Measurements from ENCODE around the gene BICRAL.

DNA sequence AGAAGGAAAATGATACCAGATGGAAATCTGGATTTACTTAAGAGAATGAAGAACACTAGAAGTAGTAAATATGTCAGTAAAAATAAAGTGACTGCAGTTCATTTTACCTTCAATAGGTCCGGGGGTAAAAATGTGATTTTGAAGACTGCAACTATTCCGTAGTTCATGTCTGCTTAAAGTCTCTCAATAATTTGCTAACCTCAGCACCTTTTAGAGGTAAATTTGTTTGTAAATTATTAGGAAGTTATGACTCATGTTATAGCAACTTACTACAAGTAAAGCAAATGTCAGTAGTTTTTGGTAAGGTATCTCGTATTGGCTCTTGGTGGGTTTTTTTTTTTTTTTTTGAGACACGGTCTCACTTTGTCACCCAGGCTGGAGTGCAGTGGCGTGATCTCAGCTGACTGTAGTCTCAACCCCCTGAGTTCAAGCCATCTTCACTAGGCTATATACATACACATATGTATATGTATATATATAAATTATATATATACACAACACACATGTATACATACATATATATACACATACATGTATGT lies 32.1 kb downstream of the BICRAL start:
- TF ChIP-seq, protein P1, sequence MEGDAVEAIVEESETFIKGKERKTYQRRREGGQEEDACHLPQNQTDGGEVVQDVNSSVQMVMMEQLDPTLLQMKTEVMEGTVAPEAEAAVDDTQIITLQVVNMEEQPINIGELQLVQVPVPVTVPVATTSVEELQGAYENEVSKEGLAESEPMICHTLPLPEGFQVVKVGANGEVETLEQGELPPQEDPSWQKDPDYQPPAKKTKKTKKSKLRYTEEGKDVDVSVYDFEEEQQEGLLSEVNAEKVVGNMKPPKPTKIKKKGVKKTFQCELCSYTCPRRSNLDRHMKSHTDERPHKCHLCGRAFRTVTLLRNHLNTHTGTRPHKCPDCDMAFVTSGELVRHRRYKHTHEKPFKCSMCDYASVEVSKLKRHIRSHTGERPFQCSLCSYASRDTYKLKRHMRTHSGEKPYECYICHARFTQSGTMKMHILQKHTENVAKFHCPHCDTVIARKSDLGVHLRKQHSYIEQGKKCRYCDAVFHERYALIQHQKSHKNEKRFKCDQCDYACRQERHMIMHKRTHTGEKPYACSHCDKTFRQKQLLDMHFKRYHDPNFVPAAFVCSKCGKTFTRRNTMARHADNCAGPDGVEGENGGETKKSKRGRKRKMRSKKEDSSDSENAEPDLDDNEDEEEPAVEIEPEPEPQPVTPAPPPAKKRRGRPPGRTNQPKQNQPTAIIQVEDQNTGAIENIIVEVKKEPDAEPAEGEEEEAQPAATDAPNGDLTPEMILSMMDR (IDR thresholded peaks at IDR 0.05): no peak
- TF ChIP-seq POLR2A (IDR thresholded peaks at IDR 0.05) (no peak), EP300 (IDR thresholded peaks at IDR 0.05; ENCODE audit: low read depth) (no peak)
